ENCODE measurements around the gene NUP54.

- TF ChIP-seq, protein P1, sequence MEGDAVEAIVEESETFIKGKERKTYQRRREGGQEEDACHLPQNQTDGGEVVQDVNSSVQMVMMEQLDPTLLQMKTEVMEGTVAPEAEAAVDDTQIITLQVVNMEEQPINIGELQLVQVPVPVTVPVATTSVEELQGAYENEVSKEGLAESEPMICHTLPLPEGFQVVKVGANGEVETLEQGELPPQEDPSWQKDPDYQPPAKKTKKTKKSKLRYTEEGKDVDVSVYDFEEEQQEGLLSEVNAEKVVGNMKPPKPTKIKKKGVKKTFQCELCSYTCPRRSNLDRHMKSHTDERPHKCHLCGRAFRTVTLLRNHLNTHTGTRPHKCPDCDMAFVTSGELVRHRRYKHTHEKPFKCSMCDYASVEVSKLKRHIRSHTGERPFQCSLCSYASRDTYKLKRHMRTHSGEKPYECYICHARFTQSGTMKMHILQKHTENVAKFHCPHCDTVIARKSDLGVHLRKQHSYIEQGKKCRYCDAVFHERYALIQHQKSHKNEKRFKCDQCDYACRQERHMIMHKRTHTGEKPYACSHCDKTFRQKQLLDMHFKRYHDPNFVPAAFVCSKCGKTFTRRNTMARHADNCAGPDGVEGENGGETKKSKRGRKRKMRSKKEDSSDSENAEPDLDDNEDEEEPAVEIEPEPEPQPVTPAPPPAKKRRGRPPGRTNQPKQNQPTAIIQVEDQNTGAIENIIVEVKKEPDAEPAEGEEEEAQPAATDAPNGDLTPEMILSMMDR (IDR thresholded peaks at IDR 0.05; ENCODE audit: insufficient read depth, low read length) = peak; percentile 77
- TF ChIP-seq, protein P2, sequence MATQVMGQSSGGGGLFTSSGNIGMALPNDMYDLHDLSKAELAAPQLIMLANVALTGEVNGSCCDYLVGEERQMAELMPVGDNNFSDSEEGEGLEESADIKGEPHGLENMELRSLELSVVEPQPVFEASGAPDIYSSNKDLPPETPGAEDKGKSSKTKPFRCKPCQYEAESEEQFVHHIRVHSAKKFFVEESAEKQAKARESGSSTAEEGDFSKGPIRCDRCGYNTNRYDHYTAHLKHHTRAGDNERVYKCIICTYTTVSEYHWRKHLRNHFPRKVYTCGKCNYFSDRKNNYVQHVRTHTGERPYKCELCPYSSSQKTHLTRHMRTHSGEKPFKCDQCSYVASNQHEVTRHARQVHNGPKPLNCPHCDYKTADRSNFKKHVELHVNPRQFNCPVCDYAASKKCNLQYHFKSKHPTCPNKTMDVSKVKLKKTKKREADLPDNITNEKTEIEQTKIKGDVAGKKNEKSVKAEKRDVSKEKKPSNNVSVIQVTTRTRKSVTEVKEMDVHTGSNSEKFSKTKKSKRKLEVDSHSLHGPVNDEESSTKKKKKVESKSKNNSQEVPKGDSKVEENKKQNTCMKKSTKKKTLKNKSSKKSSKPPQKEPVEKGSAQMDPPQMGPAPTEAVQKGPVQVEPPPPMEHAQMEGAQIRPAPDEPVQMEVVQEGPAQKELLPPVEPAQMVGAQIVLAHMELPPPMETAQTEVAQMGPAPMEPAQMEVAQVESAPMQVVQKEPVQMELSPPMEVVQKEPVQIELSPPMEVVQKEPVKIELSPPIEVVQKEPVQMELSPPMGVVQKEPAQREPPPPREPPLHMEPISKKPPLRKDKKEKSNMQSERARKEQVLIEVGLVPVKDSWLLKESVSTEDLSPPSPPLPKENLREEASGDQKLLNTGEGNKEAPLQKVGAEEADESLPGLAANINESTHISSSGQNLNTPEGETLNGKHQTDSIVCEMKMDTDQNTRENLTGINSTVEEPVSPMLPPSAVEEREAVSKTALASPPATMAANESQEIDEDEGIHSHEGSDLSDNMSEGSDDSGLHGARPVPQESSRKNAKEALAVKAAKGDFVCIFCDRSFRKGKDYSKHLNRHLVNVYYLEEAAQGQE (IDR thresholded peaks at IDR 0.05; ENCODE audit: insufficient replicate concordance, low read depth) = no peak
- TF ChIP-seq POLR2AphosphoS5 (IDR thresholded peaks at IDR 0.05; ENCODE audit: low read depth) = no peak
- TF ChIP-seq SPI1 (IDR thresholded peaks at IDR 0.05; ENCODE audit: borderline replicate concordance, low read depth) = no peak
Measured at GRCh38 chr4:76067652-76068286, 80.4 kb downstream of the NUP54 start.

Measured in HL-60 (cell line).